ENCODE data around the gene MAS1. TPM values are rescaled to one million over a fixed set of nuclear protein-coding genes. Genes with fewer than 3 reads are reported as not detected.

Gene MAS1
- total and polyA plus RNA-seq, 2 experiments from 2014 or later: 0.03 TPM; not detected in 1

GRCh38 chr6:159926542-159927203, 35.9 kb downstream of the MAS1 start (continued):
- TF ChIP-seq ZNF462 (CRISPR knock-in tag; IDR thresholded peaks at IDR 0.05) (no peak), STAT1 (IDR thresholded peaks at IDR 0.05; ENCODE audit: unreplicated experiment) (no peak), EZH2 (IDR thresholded peaks at IDR 0.05; ENCODE audit: low read depth, unreplicated experiment) (no peak), ZNF114 (CRISPR knock-in tag; IDR thresholded peaks at IDR 0.05) (no peak), CTCF (conservative IDR thresholded peaks at IDR 0.05; ENCODE audit: low read depth in 2 of 2) (no peak), ETS1 (IDR thresholded peaks at IDR 0.05) (no peak), POLR2AphosphoS5 (IDR thresholded peaks at IDR 0.05; ENCODE audit: low read depth) (no peak), ZNF331 (CRISPR knock-in tag; IDR thresholded peaks at IDR 0.05; ENCODE audit: low read depth) (no peak)
